IMR-90 (cell line): ENCODE measurements around the gene PATJ. TPM values are rescaled to one million over a fixed set of nuclear protein-coding genes. Genes with fewer than 3 reads are reported as not detected.

ENCODE experiments used
- ATAC-seq: fragments of 200-7000 bp; cut with Tn5 transposase; 2 replicates; pipeline ENCODE4 v1.9.1; 2020; ENCODE audit warnings: low read depth, mild to moderate bottlenecking, moderate library complexity
- BruUV-seq: library from RNA; stranded (reverse); fragments of 400-500 nt; replicated peaks from 2 replicates; lab custom pipeline; 2021; lab: Mats Ljungman, UMichigan
- CTCF ChIA-PET: fragments of 300-600 bp; formaldehyde crosslinking; extraction: SDS; loops from one replicate; lab custom pipeline; 2021; ENCODE audit warnings: antibody characterized with exemption; lab: Yijun Ruan, JAX
- POLR2A ChIA-PET: fragments of 300-600 bp; sonication (Branson Sonifier 250); formaldehyde crosslinking; loops from one replicate; lab custom pipeline; 2022; ENCODE audit warnings: antibody characterized with exemption; ENCODE audit not compliant: unreplicated experiment; lab: Charles Lee
- DNase-seq: peaks from one replicate; pipeline ENCODE4 v3.0.0; 2013
- H2AFZ ChIP-seq: replicated peaks from 2 replicates; pipeline ENCODE3; 2013; ENCODE audit warnings: low read length, mild to moderate bottlenecking; ENCODE audit not compliant: poor library complexity
- H2AK5ac ChIP-seq: 2 replicates; pipeline ENCODE4 v1.6.1; 2013; ENCODE audit warnings: low read depth, low read length, inconsistent platforms
- H2AK9ac ChIP-seq: replicated peaks from 2 replicates; pipeline ENCODE3; 2013; ENCODE audit warnings: mild to moderate bottlenecking, low read depth, low read length, moderate library complexity; ENCODE audit not compliant: poor library complexity
- H2BK120ac ChIP-seq: 2 replicates; pipeline ENCODE4 v1.6.1; 2013; ENCODE audit warnings: low read depth, low read length, inconsistent platforms
- H2BK15ac ChIP-seq: 3 replicates; pipeline ENCODE4 v1.6.1; 2013; ENCODE audit warnings: low read depth, low read length, inconsistent platforms
- H2BK20ac ChIP-seq: 2 replicates; pipeline ENCODE4 v1.6.1; 2013; ENCODE audit warnings: low read depth, mild to moderate bottlenecking, inconsistent platforms, low read length, moderate library complexity
- H2BK5ac ChIP-seq: 2 replicates; pipeline ENCODE4 v1.6.1; 2013; ENCODE audit warnings: mild to moderate bottlenecking, low read depth, low read length, inconsistent platforms; ENCODE audit not compliant: poor library complexity, severe bottlenecking
- H3K14ac ChIP-seq: replicated peaks from 2 replicates; pipeline ENCODE4 v1.6.1; 2013; ENCODE audit warnings: low read depth, low read length, inconsistent platforms
- H3K18ac ChIP-seq: 2 replicates; pipeline ENCODE4 v1.6.1; 2013; ENCODE audit warnings: low read depth, low read length, control low read depth
- H3K23ac ChIP-seq: 2 replicates; pipeline ENCODE4 v1.6.1; 2013; ENCODE audit warnings: low read depth, low read length, inconsistent platforms
- H3K27ac ChIP-seq: 2 replicates; pipeline ENCODE4 v1.5.1; 2013; ENCODE audit warnings: mild to moderate bottlenecking, control low read depth, low read length; ENCODE audit not compliant: insufficient read depth
- H3K27me3 ChIP-seq: 2 replicates; pipeline ENCODE4 v1.6.1; 2013; ENCODE audit warnings: low read length; ENCODE audit not compliant: control insufficient read depth, insufficient read depth
- H3K36me3 ChIP-seq: 2 replicates; pipeline ENCODE4 v1.6.1; 2013; ENCODE audit warnings: low read length, mixed read lengths; ENCODE audit not compliant: control insufficient read depth, insufficient read depth
- H3K4ac ChIP-seq: 2 replicates; pipeline ENCODE4 v1.6.1; 2013; ENCODE audit warnings: low read depth, low read length, inconsistent platforms
- H3K4me1 ChIP-seq: 2 replicates; pipeline ENCODE4 v1.6.1; 2013; ENCODE audit warnings: low read length, mixed read lengths; ENCODE audit not compliant: control insufficient read depth, insufficient read depth
- H3K4me2 ChIP-seq: 2 replicates; pipeline ENCODE4 v1.6.1; 2013; ENCODE audit warnings: low read depth, mild to moderate bottlenecking, control low read depth, low read length, moderate library complexity
- H3K4me3 ChIP-seq: 2 replicates; pipeline ENCODE4 v1.5.1; 2013; ENCODE audit warnings: low read depth, mild to moderate bottlenecking, control low read depth, low read length, moderate library complexity; ENCODE audit not compliant: insufficient read depth
- H3K56ac ChIP-seq: 2 replicates; pipeline ENCODE4 v1.6.1; 2013; ENCODE audit warnings: low read length, inconsistent platforms; ENCODE audit not compliant: insufficient read depth; ENCODE audit errors: extremely low read depth
- H3K79me1 ChIP-seq, 2 experiments: 2 replicates each; pipeline ENCODE4 v1.6.1; 2013; ENCODE audit warnings: low read length in 2 of 2, inconsistent platforms in 1 of 2, low read depth in 1 of 2
- H3K9ac ChIP-seq: 2 replicates; pipeline ENCODE4 v1.6.1; 2013; ENCODE audit warnings: low read depth, low read length, control low read depth
- H3K9me1 ChIP-seq: 2 replicates; pipeline ENCODE4 v1.6.1; 2013; ENCODE audit warnings: low read length, inconsistent platforms; ENCODE audit not compliant: insufficient read depth
- H3K9me3 ChIP-seq: 2 replicates; pipeline ENCODE4 v1.6.1; 2013; ENCODE audit warnings: low read length; ENCODE audit not compliant: control insufficient read depth, insufficient read depth
- H4K20me1 ChIP-seq: 2 replicates; pipeline ENCODE4 v1.6.1; 2013; ENCODE audit warnings: low read length, inconsistent platforms; ENCODE audit not compliant: insufficient read depth
- H4K5ac ChIP-seq: 2 replicates; pipeline ENCODE4 v1.6.1; 2013; ENCODE audit warnings: mild to moderate bottlenecking, low read depth, low read length, control low read depth
- H4K8ac ChIP-seq, 2 experiments: 2 replicates each; pipeline ENCODE4 v1.6.1; 2013; ENCODE audit warnings: low read depth in 2 of 2, low read length in 2 of 2, control low read depth in 1 of 2, inconsistent platforms in 1 of 2
- H4K91ac ChIP-seq: 2 replicates; pipeline ENCODE4 v1.6.1; 2013; ENCODE audit warnings: low read depth, low read length, inconsistent platforms; ENCODE audit not compliant: insufficient read depth
- CEBPB ChIP-seq: IDR thresholded peaks from 2 replicates; pipeline ENCODE4 v1.6.1; 2012; ENCODE audit warnings: low read depth, low read length, improper control_type of control experiment
- CHD1 ChIP-seq: IDR thresholded peaks from 2 replicates; pipeline ENCODE4 v1.6.1; 2012; ENCODE audit warnings: low read depth, low read length, improper control_type of control experiment
- NFE2L2 ChIP-seq: fragments of 150-350 bp; IDR thresholded peaks from 2 replicates; pipeline ENCODE4 v1.6.1; 2016; ENCODE audit warnings: low read depth, mild to moderate bottlenecking, low read length
- WGBS, 2 experiments: methylation state at CpG; one replicate each; pipeline versions ENCODE4 v1.1.5 to v1.1.7; 2013; ENCODE audit warnings: missing lambda C conversion rate in 2 of 2; ENCODE audit not compliant: insufficient read length in 1 of 2; ENCODE audit errors: extremely low coverage in 2 of 2; 5-methylcytosine and 5-hydroxymethylcytosine counted together
- dilution Hi-C: fragments of 300-500 bp; cut with HindIII; formaldehyde crosslinking; loops from one replicate; pipeline ENCODE4 v1.14.3; 2018; ENCODE audit warnings: low sequenced_read_pairs; ENCODE audit not compliant: unreplicated experiment
- in situ Hi-C: fragments of 300-500 bp; cut with MboI; formaldehyde crosslinking; loops from 3 replicates; pipeline ENCODE4 v1.14.3; 2019; ENCODE audit warnings: low sequenced_read_pairs, inconsistent platforms, mixed read lengths
- intact Hi-C: fragments of 100-400 bp; cut with micrococcal nuclease; formaldehyde crosslinking; loops from 2 replicates; pipeline ENCODE4 v1.10.0; 2022
- polyA plus RNA-seq, 3 experiments: library from polyadenylated mRNA; depleted of rRNA; stranded (reverse); fragments of >200 nt; gene quantifications; 2 replicates each; pipeline ENCODE4 v1.2.3, GENCODE V29; 2012; ENCODE audit warnings: low replicate concordance in 1 of 3
- total RNA-seq: library from RNA; depleted of rRNA; stranded (reverse); fragments of >200 nt; gene quantifications from 2 replicates; pipeline ENCODE4 v1.2.3, GENCODE V29; 2012

PATJ gene
- total and polyA plus RNA-seq, 2 of the 4 experiments (the other 2 are of a cell fraction), result 2.0 to 3.4 TPM

DNA sequence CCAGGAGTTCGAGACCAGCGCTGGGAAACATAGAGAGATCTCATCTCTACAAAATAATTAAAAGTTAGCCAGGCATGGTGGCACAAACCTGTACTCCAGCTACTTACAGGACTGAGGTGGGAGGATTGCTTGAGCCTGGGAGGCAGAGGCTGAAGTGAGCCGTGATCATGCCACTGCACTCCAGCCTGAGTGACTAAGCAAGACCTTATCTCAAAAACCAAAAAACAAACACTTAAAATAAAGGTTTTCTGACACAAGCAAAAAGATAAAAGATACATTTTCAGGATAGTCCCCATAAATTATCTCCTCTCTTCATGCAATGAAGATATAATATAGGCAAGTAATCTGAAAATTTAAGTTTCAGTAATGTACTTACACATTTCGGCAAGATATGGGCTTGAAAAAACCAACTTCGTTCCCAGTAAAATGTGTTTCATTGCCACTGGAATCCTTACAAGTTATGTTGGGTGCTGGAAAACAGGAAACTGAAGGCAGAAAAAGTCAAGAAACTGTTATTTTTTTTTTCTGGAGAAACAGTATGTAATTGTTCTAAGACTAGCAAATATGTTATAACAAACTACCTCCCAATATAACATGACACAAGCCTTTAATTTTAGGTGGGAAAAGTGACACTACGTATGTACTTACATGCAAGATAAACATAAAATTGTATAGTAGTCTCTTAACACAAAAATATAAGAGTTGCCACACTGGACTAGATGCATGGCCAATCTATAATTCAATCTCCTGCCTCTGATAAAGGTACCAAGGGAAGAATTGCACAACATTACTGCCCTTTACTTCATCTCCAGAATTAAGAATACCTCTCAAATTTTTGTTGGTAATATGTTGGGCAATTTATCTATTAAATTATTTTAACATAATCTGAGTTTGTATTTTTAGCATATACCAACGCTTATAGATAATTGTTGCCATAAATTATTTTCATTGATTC is 33.0 kb upstream of the PATJ start:
- H3K18ac ChIP-seq, result no peak overlapping the region
- no peak overlapping the region for H2BK20ac ChIP-seq
- H4K8ac ChIP-seq, result no peak overlapping the region
- H3K4me2 ChIP-seq, result no peak overlapping the region
- POLR2A ChIA-PET, result no interaction called here
- H4K20me1 ChIP-seq, result peaks cover 6% of the 10 kb centered on the region; the same call in 1 of the 2 replicates
- H3K27me3 ChIP-seq, result no peaks in the 10 kb centered on the region
- no peak overlapping the region for H2BK15ac ChIP-seq
- H2AK9ac ChIP-seq, result no peak overlapping the region
- H3K14ac ChIP-seq, result no peak overlapping the region
- no peak overlapping the region for H3K4ac ChIP-seq
- no peaks in the 10 kb centered on the region for H3K9me1 ChIP-seq
- H3K9ac ChIP-seq, result no peak overlapping the region
- peaks cover 4% of the 10 kb centered on the region; the same call in 1 of the 2 replicates for H3K4me1 ChIP-seq
- peak; percentile 19; the same call in 1 of the 2 replicates for TF ChIP-seq NFE2L2
- TF ChIP-seq CHD1, result no peak
- TF ChIP-seq CEBPB, result peak; percentile 49
- DNase-seq, result peak; percentile 31
- CTCF ChIA-PET, result no interaction called here
- no peak overlapping the region for H4K91ac ChIP-seq
- no peak overlapping the region for H3K4me3 ChIP-seq
- H2BK120ac ChIP-seq, result no peak overlapping the region
- H2AK5ac ChIP-seq, result no peak overlapping the region
- no peaks in the 10 kb centered on the region for H3K9me3 ChIP-seq
- no peak for ATAC-seq
- WGBS, 2 experiments, result no CpG with 5 or more reads among the region's 7 CpGs
- intact Hi-C loops (no loop called here), in situ Hi-C loops (no loop called here), dilution Hi-C loops (no loop called here)
- H3K56ac ChIP-seq, result no peak overlapping the region
- BruUV-seq, result no TSS peak
- H2AFZ ChIP-seq, result no peak overlapping the region
- no peak overlapping the region for H2BK5ac ChIP-seq
- H3K27ac ChIP-seq, result no peak overlapping the region
- H3K23ac ChIP-seq, result no peak overlapping the region
- H4K5ac ChIP-seq, result no peak overlapping the region
- peaks cover 15% of the 10 kb centered on the region for H3K36me3 ChIP-seq
- peaks cover 20 to 21% of the 10 kb centered on the region in 2 experiments for H3K79me1 ChIP-seq
